ENCODE data around the gene PCSK7.
A peak's percentile ranks its signal among the peaks of the same experiment; 100 is the strongest.

Gene PCSK7

DNA sequence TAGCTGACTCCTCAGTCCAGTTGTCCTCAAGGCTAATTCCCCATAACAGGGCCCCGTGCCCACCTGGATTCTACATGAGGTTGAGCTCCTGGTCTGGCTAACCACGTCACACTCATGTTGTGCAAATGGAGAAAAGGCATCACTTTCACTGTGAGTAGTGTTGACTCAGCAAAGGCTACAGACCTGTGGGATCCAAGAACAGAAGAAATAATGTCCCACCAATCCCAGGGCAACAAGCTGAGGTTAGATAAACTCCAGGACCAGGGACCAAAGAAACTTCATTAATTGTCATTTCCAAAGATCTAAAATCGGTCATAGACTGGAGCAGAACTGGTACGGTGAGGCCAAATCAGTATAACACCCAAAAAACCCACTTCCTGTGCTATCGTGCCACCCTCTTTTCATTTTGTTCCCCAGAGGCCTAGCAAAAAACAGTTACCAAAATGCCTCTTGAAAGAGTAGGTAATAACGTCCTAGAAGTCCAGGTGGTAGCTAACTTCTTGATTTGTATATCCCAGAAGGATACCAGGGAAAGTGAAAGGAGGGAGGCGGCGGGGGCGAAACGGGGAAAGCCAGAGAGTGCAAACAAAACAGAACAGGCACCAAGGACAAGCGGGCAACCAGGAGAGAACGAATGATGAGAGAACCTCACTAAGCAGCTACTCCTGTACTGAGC lies 1.4 kb downstream of the PCSK7 start:
- no peak for DNase-seq

DNA sequence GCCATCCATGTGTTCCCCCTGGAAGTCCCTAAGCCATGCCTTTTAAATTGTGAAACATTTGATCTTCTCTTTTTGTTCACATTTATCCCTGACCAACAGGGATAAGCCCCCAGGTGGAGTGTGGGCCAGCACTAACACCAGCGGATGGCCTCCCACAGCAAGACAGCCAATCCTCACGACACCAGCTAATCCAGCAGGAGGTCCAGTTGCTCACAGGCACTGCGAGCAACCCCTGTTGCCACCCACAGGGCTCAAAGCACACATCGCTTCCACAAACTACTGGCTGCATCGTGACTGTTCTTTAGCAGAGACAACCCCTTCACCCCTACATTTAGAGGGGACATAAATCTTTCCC lies 2.0 kb downstream of the PCSK7 start:
- no peak for DNase-seq

- no peak for DNase-seq
Measured at GRCh38 chr11:117229411-117229810, 2.5 kb downstream of the PCSK7 start.

DNA sequence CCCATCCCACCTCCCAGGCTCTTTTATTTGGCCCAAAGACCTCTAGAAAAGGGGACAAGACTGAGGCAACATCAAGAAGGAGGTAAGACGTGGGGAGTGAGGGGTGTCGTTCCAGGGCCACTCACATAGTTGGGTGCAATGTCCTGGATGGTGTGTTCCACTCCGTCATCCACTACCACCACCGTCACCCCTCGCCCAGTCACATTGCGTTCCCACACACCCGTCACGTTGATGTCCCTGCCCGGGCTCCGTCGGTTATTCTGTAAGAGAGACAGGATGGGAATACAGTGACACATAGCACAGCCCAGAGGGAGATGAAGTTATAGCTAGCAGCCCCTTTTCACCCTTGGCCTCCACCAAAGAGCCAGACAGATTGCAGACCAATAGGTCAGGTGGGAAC lies 3.8 kb downstream of the PCSK7 start:
- no peak for DNase-seq

DNA sequence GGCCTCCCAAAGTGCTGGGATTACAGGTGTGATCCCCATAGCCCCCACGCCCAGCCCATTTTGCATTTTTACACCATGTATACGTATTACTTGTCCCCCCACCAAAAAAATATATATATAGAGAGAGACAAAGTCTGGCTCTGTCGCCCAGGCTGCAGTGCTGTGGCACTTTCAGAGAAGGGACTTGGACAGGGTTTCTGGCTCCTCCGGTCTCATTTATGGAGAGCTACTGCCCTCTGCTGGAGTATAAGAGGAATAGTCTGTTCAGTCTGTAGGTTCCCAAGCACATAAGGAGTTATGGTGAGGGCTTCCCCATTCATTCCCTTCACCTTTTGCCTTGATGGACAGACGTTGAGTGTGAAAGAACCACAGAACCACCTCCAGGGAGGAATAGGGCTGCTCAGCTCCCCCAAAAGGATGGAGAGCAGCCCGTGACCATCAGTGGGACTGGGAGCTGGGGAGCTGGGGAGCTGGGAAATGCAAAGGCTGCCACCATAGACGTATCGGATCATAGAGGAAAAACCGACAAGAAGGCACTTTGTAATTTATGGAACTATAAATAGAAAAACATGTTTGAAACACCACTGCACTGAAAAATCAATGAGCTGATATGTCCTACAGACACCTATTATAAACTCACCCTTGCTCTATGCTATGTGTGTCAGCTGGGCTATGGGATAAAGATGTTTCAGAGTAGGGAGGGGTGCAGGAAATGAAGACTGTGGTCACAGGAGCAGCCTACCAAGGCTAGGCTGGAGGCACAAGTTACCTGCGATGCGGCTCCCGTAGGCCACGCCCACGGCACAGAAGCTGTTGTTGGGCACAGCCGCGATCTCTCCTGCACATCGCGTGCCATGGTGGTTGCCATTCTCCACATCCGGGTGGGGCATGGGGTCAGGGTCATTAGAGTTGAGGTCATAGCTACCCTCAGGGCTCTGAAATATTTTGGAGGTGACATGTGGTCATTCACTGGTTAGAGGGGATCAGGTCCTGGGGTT lies 5.2 kb downstream of the PCSK7 start:
- peak; percentile 76 for DNase-seq

DNA sequence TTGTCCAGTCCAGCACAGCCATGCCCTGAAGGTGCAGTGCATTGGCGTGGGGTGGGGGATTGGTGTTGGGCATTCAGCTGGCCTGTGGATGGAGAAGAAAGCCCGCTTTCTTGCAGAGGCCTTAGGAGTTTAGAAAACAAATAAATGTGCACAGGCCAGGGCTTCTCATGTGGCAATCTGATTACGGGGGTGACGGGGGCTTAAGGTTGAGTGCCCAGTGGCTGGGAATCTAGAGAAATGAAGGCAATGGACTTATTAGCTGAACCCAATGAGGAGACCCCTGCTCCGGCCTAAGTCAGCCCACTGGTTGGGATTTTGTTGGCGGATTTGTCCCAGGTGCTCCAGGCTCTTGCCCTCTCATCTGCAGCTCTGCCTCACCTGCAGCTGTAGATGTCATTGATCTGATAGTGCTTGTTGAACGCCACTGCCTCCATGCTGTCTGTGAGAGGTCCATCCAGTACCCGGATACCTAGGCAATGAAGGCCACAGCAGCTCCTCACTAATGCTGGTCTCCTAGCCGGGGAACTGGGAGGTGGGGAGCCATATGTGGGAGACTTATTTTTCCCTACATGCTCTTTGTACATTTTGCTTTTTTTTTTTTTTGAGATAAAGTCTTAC lies 6.2 kb downstream of the PCSK7 start:
- DNase-seq, result no peak

- no peak for DNase-seq
Measured at GRCh38 chr11:117223741-117224689, 7.9 kb downstream of the PCSK7 start.

GRCh38 chr11:117222991-117223740 lies 8.7 kb downstream of the PCSK7 start:
- no peak for DNase-seq

DNA sequence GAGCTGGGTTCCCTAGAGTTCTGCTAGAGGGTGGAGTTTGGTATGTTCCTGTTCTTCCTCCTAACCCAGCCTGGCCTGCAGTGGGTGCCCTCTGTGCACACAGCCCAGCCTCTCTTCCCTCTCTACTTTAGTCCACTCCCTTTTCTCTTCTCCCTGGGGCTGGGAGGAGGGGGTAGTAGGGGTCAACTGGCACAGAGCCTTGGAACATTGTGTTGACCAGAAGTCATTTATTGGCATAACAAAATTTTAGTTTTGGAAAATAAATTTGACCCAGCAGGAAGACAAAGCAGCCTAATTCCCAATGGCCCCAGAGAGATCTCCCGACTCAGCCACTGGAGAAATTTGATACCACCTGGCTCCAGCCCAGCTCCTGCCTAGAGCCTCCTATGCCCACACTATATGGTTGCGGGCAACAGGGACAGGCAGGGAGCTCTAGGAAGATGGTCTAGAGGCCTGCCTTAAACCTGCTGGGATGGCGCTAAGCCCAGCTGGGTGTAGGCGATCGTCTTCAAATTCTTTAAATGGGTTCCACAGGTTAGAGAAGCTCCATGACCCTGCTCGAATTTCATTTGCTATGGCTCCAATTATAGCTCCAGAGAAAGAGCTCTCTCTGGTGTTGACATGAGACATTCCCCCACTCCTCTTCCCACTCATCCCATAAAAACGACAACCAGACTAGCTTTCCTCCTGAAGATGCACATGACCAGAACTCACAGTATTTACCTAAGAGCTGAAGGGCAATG lies 9.9 kb downstream of the PCSK7 start:
- no peak for DNase-seq

- DNase-seq, result no peak
Measured at GRCh38 chr11:117220999-117221774, 10.7 kb downstream of the PCSK7 start.

DNA sequence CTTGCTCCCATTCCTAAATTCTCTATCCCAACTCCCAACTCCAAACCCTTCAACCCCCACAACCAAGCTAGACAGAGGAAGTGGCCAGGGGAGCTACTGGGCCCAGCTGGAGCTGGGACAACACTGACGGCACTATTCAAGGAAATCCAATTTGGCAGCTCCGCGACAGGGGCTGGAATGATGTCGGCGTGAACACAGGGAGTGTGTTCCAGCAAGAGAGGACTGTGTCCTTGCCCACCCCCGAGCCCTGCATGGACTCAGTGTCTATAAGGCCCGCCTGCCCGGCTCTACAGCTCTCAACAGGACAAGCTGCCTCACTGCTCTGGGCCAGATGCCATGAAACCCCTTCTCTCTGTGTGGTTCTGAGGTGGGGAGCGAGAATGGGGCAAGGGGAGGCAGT lies 11.3 kb downstream of the PCSK7 start:
- no peak for DNase-seq

- DNase-seq, result no peak
Measured at GRCh38 chr11:117219995-117220394, 11.9 kb downstream of the PCSK7 start.

GRCh38 chr11:117219455-117219854 lies 12.4 kb downstream of the PCSK7 start:
- no peak for DNase-seq

DNA sequence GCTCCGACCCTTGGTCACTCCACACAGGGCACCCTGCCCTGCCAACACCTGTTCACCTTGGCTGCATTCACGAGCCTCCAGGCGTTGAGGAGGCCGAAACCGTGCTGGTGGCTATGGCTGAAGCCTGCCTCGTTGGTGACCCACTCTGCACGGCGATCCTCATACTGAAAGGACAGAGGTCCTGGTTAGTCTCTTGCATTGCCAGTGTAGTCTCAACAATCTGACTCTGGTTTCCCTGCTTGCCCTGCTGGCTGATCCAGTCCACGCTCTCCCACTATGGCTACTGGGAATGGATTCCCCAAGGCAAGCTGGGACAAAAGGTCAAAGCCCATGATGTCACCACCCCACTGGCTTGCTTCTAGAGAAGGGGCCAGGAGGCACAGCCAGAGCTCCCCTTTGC lies 12.9 kb downstream of the PCSK7 start:
- no peak for DNase-seq

DNA sequence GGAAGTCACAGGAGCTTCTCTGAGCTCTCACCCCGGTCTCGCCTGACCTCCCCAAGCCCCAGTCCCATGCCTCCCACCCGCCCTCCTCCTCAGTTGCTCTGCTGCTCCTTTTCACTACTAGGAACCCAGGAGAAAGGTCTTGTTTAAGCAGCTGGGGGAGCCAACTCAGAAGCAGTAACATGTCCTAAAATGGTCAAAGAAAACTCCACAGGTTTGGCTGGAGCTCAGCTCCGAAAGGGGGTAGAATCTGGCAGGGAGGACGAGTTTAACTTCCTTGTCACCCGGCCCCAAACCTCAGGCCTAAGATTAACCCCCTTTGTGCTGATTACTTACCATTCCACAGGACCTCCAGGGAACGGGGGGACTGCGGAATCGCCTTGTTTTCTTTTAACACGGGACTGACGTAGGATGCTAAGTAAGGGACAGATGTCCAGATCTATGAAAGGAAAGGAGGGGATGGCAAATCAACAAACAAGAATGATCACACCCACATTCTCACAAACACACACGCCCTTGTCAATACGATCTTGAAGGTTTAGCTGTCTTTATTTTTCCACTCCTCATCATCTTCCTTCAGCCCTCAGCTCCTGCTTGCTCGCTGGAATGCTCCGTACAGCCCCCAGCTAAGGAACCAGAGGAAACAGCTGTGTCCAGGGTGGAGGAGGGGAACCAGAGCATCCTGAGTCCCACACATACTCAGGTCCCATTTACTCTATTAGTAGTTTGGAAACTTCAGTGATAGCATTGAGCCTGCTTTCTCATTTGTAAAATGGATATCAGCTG lies 13.5 kb downstream of the PCSK7 start:
- no peak for DNase-seq

DNA sequence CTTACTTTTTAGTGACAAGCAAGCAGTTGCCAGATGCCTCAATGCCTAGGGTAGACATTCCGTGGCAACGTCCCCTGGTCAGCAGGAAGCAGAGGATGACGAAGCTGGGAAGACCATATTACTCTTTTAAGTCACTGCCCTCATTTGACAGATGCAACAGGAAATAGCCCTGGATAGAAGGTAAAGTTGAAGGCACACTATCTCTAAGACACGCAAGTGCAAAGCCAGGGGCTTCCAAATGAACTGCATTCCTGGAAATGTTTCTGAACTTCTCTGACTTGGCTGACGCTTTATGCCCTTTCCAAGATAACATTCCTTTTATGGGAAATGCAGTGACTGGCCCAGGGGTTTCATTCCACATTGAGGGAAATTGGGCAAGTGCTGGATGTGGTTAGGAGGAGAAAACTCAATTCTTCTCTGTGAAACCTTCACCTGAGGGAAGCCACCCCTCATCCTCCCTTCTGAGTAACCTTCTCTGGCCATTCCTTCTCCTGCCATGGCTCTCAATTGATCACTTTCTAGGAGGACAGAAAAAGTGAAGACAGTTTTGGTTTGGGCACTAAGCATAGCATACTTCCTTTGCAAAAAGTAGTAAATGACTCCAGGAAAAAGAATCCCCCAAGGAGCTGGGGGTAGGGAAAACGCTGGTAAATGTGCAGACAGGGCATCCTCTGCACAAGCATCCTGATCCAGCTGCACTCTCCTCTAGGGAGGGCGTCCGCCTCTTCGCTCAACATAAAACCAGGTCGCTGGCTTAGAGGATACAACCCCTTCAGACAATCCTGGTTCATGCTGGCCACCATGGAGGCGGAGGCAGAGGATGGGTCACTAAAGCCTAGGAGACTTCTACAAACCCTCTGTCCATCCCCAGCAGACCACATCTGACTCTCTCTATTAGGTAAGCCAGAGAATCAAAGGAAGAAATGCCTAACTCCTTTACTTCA lies 14.5 kb downstream of the PCSK7 start:
- DNase-seq, result no peak

GRCh38 chr11:117214404-117215110 lies 17.3 kb downstream of the PCSK7 start:
- DNase-seq, result no peak

All from kidney glomerular epithelial cell (primary cell).